Stimulated activated CD8-positive, alpha-beta memory T cell treated with anti-CD3 and anti-CD28 coated beads, Interleukin-7, amount 100 ng/mL, for 48 hours (primary cell): ENCODE measurements around the gene FYB1.

Source experiments
- DNase-seq, 2 donors: peaks; one replicate each; pipeline ENCODE4 v3.0.0-alpha.2; 2020; ENCODE audit warnings: low read depth in 1 of 2; ENCODE audit errors: extremely low read depth in 1 of 2

FYB1 gene

GRCh38 chr5:39058178-39058921 lies 161.0 kb downstream of the FYB1 start:
- DNase-seq: no peak

GRCh38 chr5:39057734-39058133 lies 161.6 kb downstream of the FYB1 start:
- no peak for DNase-seq

GRCh38 chr5:39055768-39056398 lies 163.5 kb downstream of the FYB1 start:
- DNase-seq: no peak
